Activated T-cell treated with anti-CD3 and anti-CD28 coated beads, Interleukin-2, amount 50 U/mL, for 72 hours (primary cell): ENCODE measurements around the gene ERICH3. TPM values are rescaled to one million over a fixed set of nuclear protein-coding genes. Genes with fewer than 3 reads are reported as not detected.

Source experiments
- ATAC-seq, 2 donors: fragments of 150-1000 bp; cut with Tn5 transposase; replicated peaks in 1 of 2; 2 replicates each; pipeline ENCODE4 v1.10.0; 2021; ENCODE audit warnings: moderate library complexity in 2 of 2, mild to moderate bottlenecking in 1 of 2
- DNase-seq, 2 donors: peaks; one replicate each; pipeline ENCODE4 v3.0.0; 2021 to 2022; ENCODE audit warnings: mixed read lengths in 1 of 2
- H3K27ac Mint-ChIP-seq: one replicate; pipeline ENCODE4 v1.8.0; 2022; ENCODE audit warnings: mild to moderate bottlenecking, moderate library complexity, mixed read lengths
- H3K27me3 Mint-ChIP-seq: one replicate; pipeline ENCODE4 v1.8.0; 2022; ENCODE audit warnings: low read depth, mixed read lengths
- H3K36me3 Mint-ChIP-seq, 2 donors: one replicate each; pipeline ENCODE4 v1.8.0; 2022; ENCODE audit warnings: mixed read lengths in 2 of 2, mild to moderate bottlenecking in 1 of 2; ENCODE audit not compliant: insufficient read depth in 2 of 2
- H3K4me1 Mint-ChIP-seq: one replicate; pipeline ENCODE4 v1.8.0; 2022; ENCODE audit warnings: low read depth, mixed read lengths
- H3K4me3 Mint-ChIP-seq, 2 donors: one replicate each; pipeline ENCODE4 v1.8.0; 2022; ENCODE audit warnings: mild to moderate bottlenecking in 2 of 2, mixed read lengths in 2 of 2, moderate library complexity in 2 of 2
- H3K9me3 Mint-ChIP-seq, 2 donors: one replicate each; pipeline ENCODE4 v1.8.0; 2022; ENCODE audit warnings: mixed read lengths in 2 of 2
- total RNA-seq, 2 donors: library from RNA; stranded (reverse); gene quantifications; one replicate each; pipeline ENCODE4 v1.2.3, GENCODE V29; 2022

Gene ERICH3
- total RNA-seq, 2 donors from 2014 or later = not detected

DNA sequence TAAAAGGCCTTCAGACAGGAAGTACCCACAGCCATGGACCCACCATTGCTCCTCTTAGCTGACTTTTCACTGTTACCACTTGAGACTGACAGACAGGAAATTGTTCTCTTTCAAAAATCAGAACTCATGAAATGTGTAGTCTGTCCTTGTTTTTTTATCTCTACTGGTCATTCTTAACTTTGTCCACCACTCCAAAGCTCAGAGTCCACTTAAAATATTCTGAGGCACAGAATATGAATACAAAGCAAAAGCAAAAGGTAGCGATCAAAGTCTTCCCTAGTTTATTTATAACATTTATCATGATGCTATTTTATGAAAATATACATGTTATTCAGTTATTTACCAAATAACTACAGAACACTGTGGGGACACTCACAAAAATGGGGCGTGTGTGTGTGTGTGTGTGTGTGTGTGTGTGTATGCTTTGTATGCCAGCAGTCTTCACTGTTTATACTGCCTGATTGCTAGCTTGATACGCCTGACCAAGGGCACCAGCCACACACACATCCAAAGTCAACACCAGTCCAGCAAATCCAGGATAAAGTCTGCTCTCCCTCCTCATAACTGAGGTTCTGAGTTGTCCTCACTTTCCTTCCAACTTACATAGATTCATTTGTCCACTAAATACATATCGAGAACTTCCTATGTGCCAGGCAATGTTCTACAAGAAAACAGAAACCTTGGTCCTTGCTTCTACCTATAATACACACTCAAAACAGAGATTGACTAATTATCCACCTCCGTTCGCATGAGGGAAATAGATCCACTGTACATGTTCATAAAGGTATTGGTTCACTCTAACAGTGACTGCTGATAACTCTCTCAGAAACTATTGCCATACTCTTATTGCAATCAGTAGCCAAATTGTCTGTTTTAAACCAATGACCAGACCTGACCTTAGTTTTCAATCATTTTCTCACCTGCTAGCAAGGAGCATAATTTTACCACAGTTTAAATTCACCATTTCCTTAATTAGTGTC is 79.4 kb downstream of the ERICH3 start:
- no peaks in the 10 kb centered on the region for H3K36me3 Mint-ChIP-seq
- H3K9me3 Mint-ChIP-seq = no peaks in the 10 kb centered on the region
- H3K4me1 Mint-ChIP-seq = no peaks in the 10 kb centered on the region
- ATAC-seq = no peak
- H3K4me3 Mint-ChIP-seq = no peak overlapping the region
- DNase-seq = no peak
- peaks cover 5% of the 10 kb centered on the region for H3K27me3 Mint-ChIP-seq
- H3K27ac Mint-ChIP-seq = no peak overlapping the region

DNA sequence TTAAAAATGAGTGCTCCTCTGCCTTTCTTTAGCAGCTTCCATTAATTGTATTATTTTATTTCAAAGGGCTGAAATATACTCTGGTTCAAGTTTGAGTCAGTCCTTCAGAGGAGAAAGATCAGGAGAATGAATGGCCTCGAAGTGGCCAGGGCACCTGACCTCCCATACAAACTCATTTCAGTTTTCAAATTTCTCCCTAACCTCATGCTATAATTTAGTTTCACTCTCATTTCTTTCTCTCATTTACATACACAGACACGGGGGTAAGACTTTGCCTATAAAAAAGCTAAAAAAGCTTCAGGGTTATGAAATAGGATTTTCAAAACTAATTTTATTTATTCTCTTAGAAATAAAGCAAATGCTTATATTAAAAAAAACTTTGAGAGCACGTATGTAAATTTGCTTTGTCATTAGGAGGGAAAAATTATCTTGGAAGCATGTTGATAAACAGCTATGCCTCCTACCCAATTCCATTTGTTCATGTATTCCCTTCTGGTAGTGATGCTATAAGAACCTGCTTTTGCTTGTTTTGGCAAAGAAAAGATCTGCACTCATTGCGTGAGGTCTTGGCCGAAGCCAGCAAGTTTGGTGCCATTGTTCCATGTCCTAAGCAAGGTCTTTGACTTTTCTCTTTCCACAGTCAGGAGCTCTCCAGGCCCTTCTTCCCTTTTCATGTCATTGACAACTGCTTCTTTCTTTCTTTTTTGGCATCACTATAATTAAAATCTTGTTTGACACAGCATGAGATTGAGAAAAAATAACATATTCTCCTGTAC is 80.8 kb downstream of the ERICH3 start:
- H3K36me3 Mint-ChIP-seq = no peaks in the 10 kb centered on the region
- H3K27me3 Mint-ChIP-seq = peaks cover 5% of the 10 kb centered on the region
- no peak overlapping the region for H3K4me3 Mint-ChIP-seq
- H3K4me1 Mint-ChIP-seq = no peaks in the 10 kb centered on the region
- no peak for ATAC-seq
- no peak overlapping the region for H3K27ac Mint-ChIP-seq
- no peak for DNase-seq
- no peaks in the 10 kb centered on the region for H3K9me3 Mint-ChIP-seq

DNA sequence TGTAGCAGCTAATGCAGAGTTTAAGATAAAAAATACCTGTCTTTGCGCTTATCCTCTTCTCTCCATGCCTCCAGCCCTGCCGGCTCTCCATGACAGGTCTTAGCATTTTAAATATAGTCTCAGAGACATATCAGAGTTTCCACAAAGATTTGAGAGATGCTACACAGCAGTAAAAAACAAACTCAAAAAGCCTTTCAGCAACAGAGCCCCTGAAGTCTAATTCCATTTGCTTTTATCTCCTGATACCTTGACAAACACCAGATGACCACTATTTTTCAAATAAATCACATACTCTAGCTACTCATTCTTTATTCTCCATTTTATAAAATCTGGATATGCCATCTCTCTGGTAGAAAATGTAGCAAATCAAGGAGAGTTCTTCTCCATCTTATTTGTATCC is 81.6 kb downstream of the ERICH3 start:
- no peak for ATAC-seq

DNA sequence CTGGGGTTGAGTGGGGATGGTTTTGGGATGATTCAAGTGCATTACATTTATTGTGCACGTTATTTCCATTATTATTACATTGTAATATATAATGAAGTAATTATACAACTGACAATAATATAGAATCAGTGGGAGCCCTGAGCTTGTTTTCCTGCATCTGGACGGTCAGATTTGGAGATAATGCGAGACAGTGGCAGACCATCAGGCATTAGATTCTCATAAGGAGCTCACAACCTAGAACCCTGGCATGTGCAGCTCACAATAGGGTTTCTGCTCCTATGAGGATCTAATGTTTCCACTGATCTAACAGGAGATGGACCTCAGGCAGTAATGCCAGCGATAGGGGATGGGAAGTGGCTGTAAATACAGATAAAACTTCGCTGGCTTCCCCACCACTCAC is 83.3 kb downstream of the ERICH3 start:
- no peaks in the 10 kb centered on the region for H3K36me3 Mint-ChIP-seq
- no peak overlapping the region for H3K4me3 Mint-ChIP-seq
- no peaks in the 10 kb centered on the region for H3K4me1 Mint-ChIP-seq
- DNase-seq (no peak), ATAC-seq (no peak)
- peaks cover 5% of the 10 kb centered on the region for H3K27me3 Mint-ChIP-seq
- no peaks in the 10 kb centered on the region for H3K9me3 Mint-ChIP-seq
- no peak overlapping the region for H3K27ac Mint-ChIP-seq

More for the DNA sequence above, 81.6 kb downstream of the ERICH3 start:
- Mint-ChIP-seq H3K4me1 (no peaks in the 10 kb centered on the region), H3K27ac (no peak overlapping the region), H3K9me3 (no peaks in the 10 kb centered on the region), H3K27me3 (peaks cover 5% of the 10 kb centered on the region), H3K4me3 (no peak overlapping the region), H3K36me3 (no peaks in the 10 kb centered on the region)
- no peak for DNase-seq

DNA sequence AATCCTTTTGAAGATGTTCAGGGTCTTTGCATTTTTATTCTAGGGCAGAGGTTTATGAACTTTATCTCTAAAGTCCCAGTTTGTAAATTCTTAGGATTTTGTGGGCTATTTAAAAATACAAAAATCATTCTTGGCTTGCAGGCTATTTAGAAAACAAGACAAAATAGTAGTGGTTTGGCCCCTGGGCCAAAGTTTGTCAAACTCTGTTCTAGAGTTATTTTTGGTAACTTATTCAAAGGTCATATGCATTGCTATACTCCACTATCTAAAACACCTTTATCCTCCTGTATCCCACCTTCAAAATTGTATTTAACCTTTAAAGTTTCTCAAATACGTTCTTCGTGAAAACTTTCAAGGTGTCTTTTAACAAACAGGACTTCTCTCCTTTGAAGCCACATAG is 85.7 kb downstream of the ERICH3 start:
- DNase-seq (no peak), ATAC-seq (no peak)
- H3K27ac Mint-ChIP-seq = no peak overlapping the region
- no peaks in the 10 kb centered on the region for H3K9me3 Mint-ChIP-seq
- no peaks in the 10 kb centered on the region for H3K36me3 Mint-ChIP-seq
- H3K4me1 Mint-ChIP-seq = no peaks in the 10 kb centered on the region
- no peak overlapping the region for H3K4me3 Mint-ChIP-seq
- peaks cover 13% of the 10 kb centered on the region for H3K27me3 Mint-ChIP-seq

DNA sequence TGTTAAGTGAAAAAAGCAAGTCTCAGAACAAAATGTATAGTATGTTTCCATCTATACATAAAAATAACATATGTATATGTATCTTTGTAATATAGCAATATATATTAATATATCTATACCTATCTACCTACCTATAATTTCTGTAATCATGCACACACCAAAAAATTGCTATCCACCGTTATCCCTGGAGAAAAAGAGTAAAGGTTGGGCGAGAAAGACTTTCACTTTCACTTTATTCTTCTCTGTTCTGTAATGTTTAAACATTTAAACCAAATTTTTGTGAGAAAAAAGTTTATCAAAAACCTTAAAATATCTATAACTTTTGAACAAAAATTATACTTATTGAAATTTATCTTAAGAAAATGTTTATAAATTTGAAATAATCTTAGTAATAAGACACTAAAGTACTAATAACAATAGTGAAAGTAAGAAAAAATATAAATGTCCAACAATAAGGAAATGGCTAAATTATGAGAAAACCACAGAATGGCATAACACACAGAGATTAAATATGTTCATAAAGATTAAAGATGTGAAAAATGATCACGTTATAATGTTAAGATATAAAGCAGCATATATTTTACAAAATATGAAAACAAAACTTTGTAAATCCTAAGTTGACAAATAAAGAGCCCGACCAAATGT is 87.2 kb downstream of the ERICH3 start:
- peak overlapping the region in 1 of 2 donors; percentile 65 for H3K4me3 Mint-ChIP-seq
- no peaks in the 10 kb centered on the region for H3K4me1 Mint-ChIP-seq

DNA sequence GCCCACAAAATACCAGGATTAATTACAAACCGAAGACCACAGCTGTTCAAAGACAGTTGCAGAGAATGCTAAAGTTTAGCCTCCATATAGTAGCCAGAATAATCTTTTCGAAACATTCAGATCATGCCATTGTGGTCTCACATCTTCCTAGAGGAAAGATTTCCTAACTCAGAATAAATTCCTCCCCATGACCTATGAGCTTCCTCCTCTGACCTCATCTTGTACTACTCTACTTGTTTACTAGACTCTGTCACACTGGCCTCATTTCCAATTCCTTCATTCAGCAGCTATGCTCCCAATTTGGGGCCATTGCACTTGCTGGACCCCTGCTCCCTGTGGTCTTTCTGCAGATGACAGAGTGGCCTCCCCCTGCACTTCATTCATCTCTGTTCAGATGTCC is 89.4 kb downstream of the ERICH3 start:
- ATAC-seq = no peak
- H3K27ac Mint-ChIP-seq = no peak overlapping the region

More for the DNA sequence above, 87.2 kb downstream of the ERICH3 start:
- Mint-ChIP-seq H3K9me3 (no peaks in the 10 kb centered on the region), H3K36me3 (no peaks in the 10 kb centered on the region), H3K27me3 (peaks cover 19% of the 10 kb centered on the region), H3K27ac (no peak overlapping the region)
- DNase-seq = no peak
- no peak for ATAC-seq

DNA sequence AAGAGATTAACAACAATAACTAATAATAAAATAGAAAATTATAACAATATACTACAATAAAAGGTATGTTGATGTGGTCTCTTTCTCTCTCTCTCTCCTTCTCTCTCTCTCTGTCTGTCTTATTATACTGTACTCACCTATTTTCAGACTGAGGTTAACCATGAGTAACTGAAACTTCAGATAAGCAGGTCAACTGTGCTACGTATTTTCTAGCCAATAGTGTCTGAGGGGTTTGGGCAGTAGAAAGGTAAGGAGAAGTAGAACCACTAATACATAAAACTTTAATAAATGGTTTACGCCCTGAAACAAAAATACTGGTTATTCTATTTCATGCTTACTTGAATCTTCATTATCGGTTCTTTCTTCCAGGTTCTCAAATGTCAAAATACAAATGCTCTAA is 90.2 kb downstream of the ERICH3 start:
- Mint-ChIP-seq H3K4me1 (no peaks in the 10 kb centered on the region), H3K27me3 (peaks cover 14% of the 10 kb centered on the region), H3K9me3 (no peaks in the 10 kb centered on the region), H3K27ac (no peak overlapping the region), H3K36me3 (no peaks in the 10 kb centered on the region), H3K4me3 (no peak overlapping the region)
- ATAC-seq (no peak), DNase-seq (no peak)

More for the DNA sequence above, 89.4 kb downstream of the ERICH3 start:
- Mint-ChIP-seq H3K9me3 (no peaks in the 10 kb centered on the region), H3K4me3 (no peak overlapping the region), H3K36me3 (no peaks in the 10 kb centered on the region), H3K27me3 (peaks cover 14% of the 10 kb centered on the region), H3K4me1 (no peaks in the 10 kb centered on the region)
- no peak for DNase-seq

DNA sequence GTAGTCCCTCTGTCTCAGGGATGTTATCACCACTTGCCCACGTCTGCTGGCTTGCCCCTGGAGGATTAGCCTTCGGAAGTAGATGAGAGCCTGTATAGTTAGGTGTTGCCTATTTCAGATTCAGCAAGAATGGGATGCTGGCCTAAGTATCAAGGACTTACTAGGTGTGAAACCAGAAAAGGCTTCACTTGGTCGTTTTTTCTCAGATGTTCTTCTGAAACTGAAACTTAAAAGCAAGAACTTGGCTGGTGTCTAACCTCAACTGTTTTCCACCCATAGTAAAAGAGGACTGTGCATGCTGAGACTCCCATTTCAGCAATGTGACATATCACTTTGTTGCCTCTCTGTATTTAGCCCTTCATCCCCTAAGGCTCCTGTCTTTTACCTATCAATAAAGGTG is 94.2 kb downstream of the ERICH3 start:
- H3K27me3 Mint-ChIP-seq = peaks cover 10% of the 10 kb centered on the region
- H3K4me1 Mint-ChIP-seq = no peaks in the 10 kb centered on the region
- no peaks in the 10 kb centered on the region for H3K9me3 Mint-ChIP-seq
- DNase-seq = no peak
- H3K4me3 Mint-ChIP-seq = no peak overlapping the region
- no peaks in the 10 kb centered on the region for H3K36me3 Mint-ChIP-seq
- no peak overlapping the region for H3K27ac Mint-ChIP-seq
- peak in 1 of 2 donors; percentile 33 for ATAC-seq

DNA sequence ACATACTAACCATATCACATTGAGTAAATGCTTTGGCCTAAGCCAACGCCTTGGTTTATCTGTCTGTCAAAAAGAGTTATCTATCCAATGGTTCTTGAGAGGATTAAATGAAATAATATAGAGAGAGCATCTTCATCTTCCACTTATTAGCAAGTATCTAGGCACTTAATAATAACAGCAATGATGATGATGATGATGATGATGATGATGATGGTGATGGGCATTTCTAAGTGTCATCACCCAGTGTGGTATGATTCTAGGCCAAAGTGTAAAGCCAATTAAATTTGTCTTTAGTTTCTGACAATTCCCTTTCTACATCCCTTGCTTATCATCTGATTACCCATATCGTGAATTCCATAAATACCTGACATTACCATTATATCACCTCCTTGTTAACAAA is 95.5 kb downstream of the ERICH3 start:
- no peak for ATAC-seq
- H3K4me1 Mint-ChIP-seq = no peaks in the 10 kb centered on the region

DNA sequence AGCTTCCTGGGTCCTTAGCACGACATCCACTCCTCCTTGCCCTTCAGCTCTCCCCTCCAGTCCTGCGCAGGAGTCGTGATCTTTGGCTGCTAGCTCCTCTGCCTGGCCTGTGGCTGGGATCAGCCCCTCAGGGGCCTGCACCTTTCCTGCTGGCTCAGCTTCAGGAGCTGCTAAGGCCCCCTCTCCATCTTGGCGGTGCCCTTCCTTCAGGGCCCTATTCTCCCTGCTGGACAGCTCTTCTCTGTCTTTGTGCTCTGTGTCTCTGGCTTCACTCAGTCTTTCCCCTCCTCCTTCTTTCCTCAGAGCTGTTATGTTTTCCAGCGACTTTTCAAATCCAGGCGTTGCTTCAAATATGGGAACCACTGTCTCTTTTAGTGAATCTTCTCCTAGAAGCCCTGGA is 101.7 kb downstream of the ERICH3 start:
- H3K36me3 Mint-ChIP-seq = no peaks in the 10 kb centered on the region
- no peak for DNase-seq
- H3K9me3 Mint-ChIP-seq = no peaks in the 10 kb centered on the region
- no peaks in the 10 kb centered on the region for H3K4me1 Mint-ChIP-seq
- H3K27ac Mint-ChIP-seq = no peak overlapping the region
- no peaks in the 10 kb centered on the region for H3K27me3 Mint-ChIP-seq
- H3K4me3 Mint-ChIP-seq = no peak overlapping the region
- ATAC-seq = no peak

More for the DNA sequence above, 95.5 kb downstream of the ERICH3 start:
- Mint-ChIP-seq H3K9me3 (no peaks in the 10 kb centered on the region), H3K27ac (no peak overlapping the region), H3K36me3 (no peaks in the 10 kb centered on the region), H3K4me3 (no peak overlapping the region), H3K27me3 (peaks cover 5% of the 10 kb centered on the region)
- no peak for DNase-seq

DNA sequence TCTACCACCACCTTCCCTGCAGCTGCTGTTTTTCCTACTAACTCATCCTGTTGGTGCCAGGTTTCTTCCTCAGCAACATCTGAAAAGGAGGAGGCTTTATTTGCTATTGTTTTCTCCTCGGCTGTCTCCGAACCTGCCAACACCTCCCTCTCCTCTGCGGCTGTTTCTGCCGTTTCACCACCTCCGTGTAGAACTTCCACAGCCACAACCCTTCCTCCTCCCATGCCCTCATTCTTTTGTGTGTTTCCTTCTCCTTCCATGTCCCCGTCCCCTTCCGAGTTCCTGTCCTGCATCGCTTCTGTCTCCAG is 102.1 kb downstream of the ERICH3 start:
- Mint-ChIP-seq H3K27ac (no peak overlapping the region), H3K36me3 (no peaks in the 10 kb centered on the region), H3K27me3 (no peaks in the 10 kb centered on the region), H3K9me3 (no peaks in the 10 kb centered on the region), H3K4me3 (no peak overlapping the region), H3K4me1 (no peaks in the 10 kb centered on the region)
- ATAC-seq (no peak), DNase-seq (no peak)
